ENCODE data around the gene NPHP3.
"Not testable (repeated sequence)": the region's sequence is repeated elsewhere in the genome, so short reads cannot be mapped to it uniquely, and the experiment has no call there.

NPHP3 gene, protein sequence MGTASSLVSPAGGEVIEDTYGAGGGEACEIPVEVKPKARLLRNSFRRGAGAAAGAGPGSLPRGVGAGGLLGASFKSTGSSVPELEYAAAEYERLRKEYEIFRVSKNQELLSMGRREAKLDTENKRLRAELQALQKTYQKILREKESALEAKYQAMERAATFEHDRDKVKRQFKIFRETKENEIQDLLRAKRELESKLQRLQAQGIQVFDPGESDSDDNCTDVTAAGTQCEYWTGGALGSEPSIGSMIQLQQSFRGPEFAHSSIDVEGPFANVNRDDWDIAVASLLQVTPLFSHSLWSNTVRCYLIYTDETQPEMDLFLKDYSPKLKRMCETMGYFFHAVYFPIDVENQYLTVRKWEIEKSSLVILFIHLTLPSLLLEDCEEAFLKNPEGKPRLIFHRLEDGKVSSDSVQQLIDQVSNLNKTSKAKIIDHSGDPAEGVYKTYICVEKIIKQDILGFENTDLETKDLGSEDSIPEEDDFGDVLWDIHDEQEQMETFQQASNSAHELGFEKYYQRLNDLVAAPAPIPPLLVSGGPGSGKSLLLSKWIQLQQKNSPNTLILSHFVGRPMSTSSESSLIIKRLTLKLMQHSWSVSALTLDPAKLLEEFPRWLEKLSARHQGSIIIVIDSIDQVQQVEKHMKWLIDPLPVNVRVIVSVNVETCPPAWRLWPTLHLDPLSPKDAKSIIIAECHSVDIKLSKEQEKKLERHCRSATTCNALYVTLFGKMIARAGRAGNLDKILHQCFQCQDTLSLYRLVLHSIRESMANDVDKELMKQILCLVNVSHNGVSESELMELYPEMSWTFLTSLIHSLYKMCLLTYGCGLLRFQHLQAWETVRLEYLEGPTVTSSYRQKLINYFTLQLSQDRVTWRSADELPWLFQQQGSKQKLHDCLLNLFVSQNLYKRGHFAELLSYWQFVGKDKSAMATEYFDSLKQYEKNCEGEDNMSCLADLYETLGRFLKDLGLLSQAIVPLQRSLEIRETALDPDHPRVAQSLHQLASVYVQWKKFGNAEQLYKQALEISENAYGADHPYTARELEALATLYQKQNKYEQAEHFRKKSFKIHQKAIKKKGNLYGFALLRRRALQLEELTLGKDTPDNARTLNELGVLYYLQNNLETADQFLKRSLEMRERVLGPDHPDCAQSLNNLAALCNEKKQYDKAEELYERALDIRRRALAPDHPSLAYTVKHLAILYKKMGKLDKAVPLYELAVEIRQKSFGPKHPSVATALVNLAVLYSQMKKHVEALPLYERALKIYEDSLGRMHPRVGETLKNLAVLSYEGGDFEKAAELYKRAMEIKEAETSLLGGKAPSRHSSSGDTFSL (N-terminal part only)

GRCh38 chr3:132722165-132723023, at the start of gene NPHP3:
TSS of gene NPHP3 (minus strand) at chr3:132722409. CDS start at chr3:132722355, 54 bp downstream.
- peak; percentile 98 for DNase-seq

DNA sequence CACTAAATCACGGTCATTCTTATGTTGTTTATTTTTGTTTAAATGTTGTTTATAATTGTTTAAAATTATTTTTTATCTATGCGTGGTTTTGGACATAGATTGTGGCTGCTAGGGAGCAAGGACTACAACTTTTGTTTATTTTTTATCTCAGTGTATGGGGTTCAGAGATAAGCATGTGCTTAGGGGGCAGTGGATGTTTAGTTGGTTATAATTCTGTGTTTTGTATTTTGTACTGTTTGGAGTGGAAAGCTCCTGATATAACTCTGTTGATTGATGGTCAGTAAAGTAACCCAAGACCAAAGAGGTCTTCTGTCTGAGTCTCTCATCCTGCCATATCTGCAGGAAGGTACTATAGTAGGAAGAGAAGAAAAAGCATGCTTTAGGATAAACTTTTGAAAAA, 36.5 kb upstream of the NPHP3 start:
- DNase-seq, result no peak

- DNase-seq, result no peak
Measured at GRCh38 chr3:132756108-132756650, 34.0 kb upstream of the NPHP3 start.

GRCh38 chr3:132753946-132754345, 31.7 kb upstream of the NPHP3 start:
- no peak for DNase-seq

DNA sequence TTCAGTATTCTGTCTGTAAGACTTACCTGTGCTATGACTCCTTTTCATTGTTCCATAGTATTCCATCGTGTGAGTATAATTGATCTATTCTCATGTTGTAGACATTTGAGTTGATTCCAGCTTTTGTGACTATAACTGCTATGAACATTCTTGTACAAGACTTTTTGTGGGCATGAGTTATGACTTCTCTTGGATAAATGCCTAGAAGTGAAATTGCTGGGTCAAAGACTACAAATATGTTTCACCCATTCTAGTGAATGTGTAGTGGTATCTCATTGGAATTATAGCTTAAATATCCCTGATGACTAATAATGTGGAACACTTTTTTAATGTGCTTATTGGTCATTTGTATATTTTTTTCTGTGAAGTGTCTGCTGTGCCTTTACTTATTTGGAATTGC, 27.6 kb upstream of the NPHP3 start:
- DNase-seq, result no peak

GRCh38 chr3:132746720-132747119, 24.5 kb upstream of the NPHP3 start:
- DNase-seq, result not testable (repeated sequence)

DNA sequence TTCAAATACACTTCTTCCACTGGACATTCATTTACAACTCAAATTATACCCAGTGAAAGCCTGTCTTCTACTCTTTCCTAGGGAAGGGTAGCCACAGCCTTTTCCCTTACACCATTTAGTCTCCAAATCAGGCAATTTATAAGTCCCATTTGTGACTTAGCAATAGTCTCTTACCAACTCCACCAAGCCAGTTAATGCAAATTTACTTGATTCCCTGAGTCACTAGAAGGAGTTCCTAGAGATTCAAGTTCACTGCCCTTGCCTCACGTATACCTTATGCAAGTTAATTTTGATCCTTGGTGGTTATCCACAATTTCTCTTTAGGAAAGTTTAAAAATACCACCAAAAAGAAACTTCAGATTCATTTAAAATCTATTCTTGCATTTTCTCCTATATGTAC, 16.1 kb upstream of the NPHP3 start:
- DNase-seq, result no peak

- DNase-seq, result no peak
Measured at GRCh38 chr3:132735589-132735988, 13.4 kb upstream of the NPHP3 start.

- DNase-seq, result peak; percentile 8
Measured at GRCh38 chr3:132730891-132731580, 8.8 kb upstream of the NPHP3 start.

GRCh38 chr3:132726341-132726823, 4.2 kb upstream of the NPHP3 start:
- DNase-seq, result no peak

GRCh38 chr3:132723024-132723950, 1.1 kb upstream of the NPHP3 start:
- DNase-seq, result peak; percentile 58

DNA sequence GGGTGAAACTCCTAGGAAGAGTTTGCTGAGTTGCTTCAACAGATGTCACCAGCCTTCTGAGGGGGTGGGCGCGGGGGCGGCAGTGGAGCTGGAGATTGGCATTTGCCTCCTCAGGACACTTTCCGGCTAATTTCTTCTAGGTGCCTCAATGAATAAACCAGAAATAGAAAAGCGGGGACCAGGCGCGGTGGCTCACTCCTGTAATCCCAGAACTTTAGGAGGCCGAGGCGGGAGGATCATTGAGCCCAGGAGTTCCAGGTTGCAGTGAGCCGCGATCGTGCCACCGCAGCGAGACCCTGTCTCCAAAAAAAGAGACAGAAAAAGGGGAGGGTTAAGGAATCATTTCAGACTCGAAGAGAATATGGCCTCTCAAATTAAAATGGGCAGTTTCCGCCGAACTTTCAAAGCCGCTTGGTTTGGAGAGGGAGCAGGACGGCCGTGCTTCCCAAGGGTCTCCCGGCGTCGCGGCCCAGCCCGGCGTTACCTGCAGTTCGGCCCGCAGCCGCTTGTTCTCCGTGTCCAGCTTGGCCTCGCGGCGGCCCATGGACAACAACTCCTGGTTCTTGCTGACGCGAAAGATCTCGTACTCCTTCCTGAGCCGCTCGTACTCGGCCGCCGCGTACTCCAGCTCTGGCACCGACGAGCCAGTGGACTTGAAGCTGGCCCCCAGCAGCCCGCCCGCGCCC, 587 bp downstream of the NPHP3 start:
- DNase-seq, result peak; percentile 44

GRCh38 chr3:132720228-132720627, 2.0 kb downstream of the NPHP3 start:
- DNase-seq, result no peak

DNA sequence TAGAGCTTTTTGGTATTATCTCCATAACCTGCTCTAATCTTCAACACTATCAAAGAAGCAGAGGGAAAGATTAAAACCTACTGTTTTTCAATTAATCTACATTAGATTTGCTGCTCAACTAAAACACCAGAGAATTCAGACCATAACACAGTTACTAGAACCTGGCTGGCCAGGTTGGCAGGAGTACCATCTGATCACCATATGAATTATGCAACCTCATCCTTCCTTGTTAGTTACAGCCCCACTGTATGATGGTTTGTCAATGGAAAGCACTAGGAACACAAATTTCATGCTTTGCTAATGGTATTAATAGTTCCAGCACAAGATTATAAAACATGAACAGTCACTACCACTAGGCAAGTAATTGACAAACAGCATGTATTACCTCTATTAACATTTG, 5.8 kb downstream of the NPHP3 start:
- DNase-seq, result no peak

DNA sequence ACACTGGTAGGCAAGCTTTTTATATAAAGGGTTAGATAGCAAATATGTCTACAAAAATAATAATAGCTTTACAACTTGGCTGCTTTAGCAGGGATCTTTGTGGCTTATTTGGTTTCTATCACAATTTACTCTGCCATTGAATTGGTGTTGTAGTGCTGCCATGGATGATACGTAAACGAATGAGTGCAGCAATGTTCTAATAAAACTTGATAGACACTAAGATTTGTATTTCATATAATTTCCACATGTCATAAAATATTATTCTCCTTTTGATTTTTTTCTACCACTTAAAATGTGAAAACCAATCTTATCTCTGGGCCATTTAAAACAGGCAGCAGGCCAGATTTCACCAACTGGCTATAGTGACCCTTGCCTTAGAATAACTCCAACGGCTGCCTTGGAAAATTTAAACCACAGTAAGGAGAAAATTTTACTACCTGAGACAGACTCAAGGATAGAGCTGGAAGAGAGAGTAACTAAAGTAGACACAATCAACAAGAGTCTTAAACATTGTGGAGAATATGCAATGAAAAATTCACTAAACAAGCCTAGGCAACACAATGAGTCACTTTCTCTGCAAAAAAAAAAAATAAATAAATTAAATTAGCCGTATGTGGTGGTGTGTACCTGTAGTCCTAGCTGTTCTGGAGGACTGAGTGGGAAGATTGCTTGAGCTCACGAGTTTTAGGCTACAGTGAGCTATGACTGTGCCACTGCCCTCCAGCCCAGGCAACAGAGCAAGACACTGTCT, 8.1 kb downstream of the NPHP3 start:
- DNase-seq, result no peak

GRCh38 chr3:132710311-132710710, 11.9 kb downstream of the NPHP3 start:
- no peak for DNase-seq

DNA sequence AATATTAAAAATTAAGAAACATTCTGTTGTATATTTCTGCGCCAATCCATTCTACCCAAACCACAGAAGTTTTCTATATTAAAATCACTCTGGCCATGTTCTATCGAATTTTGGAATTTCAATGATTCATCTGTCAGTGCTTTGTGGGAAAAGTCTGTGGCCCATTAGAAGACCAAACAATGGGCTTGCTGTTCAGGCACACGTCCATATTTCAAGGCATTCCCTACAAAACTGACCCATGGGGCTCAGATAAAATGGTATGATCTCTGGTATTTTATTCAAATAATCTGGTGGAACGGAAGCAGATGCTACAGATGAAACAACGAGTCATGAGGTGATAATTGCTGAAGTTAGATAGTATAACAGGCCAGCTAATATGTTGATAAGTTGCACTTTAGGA, 12.4 kb downstream of the NPHP3 start:
- DNase-seq, result no peak

DNA sequence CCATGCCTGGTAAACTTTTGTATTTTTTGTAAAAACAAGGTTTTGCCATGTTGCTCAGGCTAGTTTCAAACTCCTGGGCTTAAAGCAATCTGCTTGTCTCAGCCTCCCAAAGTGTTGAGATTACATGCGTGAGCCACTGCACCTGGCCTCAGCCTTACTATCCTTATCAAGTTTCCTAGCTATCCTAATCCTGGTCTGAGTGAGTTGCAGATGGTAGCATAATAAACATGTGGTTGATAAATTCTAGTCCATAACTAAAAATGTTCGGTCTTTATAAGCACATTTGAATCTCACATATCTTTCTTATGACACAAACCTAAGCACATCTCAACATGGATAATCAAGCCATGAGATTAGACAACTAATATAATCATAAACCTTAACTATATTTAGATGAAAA, 18.5 kb downstream of the NPHP3 start:
- no peak for DNase-seq
